DND-41 (cell line): ENCODE results near the gene AATF.

ENCODE experiments used
- ATAC-seq: fragments of 200-7000 bp; cut with Tn5 transposase; 3 replicates; pipeline ENCODE4 v1.9.1; 2021; ENCODE audit warnings: low read depth; ENCODE audit not compliant: insufficient read depth
- DNase-seq: peaks from one replicate; pipeline ENCODE4 v3.0.0-alpha.2; 2020
- H2AFZ ChIP-seq: 2 replicates; pipeline ENCODE4 v1.6.0; 2012; ENCODE audit warnings: low read depth, low read length
- H3K27ac ChIP-seq: 2 replicates; pipeline ENCODE4 v1.5.1; 2012; ENCODE audit warnings: low read length, inconsistent platforms
- H3K27me3 ChIP-seq: fragments of 200-600 bp; sonication (generic); 2 replicates; pipeline ENCODE4 v1.6.0; 2012; ENCODE audit warnings: low read length, mild to moderate bottlenecking, inconsistent platforms; ENCODE audit not compliant: insufficient read depth, poor library complexity
- H3K36me3 ChIP-seq: 2 replicates; pipeline ENCODE4 v1.5.1; 2012; ENCODE audit warnings: low read length, inconsistent platforms; ENCODE audit not compliant: insufficient read depth
- H3K4me1 ChIP-seq: 2 replicates; pipeline ENCODE4 v1.5.1; 2012; ENCODE audit warnings: mild to moderate bottlenecking, low read length; ENCODE audit not compliant: insufficient read depth
- H3K4me2 ChIP-seq: 2 replicates; pipeline ENCODE4 v1.6.0; 2012; ENCODE audit warnings: mild to moderate bottlenecking, moderate library complexity, low read length, inconsistent platforms; ENCODE audit not compliant: insufficient read depth
- H3K4me3 ChIP-seq, 2 experiments: fragments of 200-600 bp in 1 of 2; shearing (Covaris generic) in 1 of 2; 2 replicates each; pipeline ENCODE4 v1.5.1; 2012 to 2016; ENCODE audit warnings: inconsistent platforms in 2 of 2, low read length in 2 of 2, mild to moderate bottlenecking in 2 of 2, low read depth in 1 of 2, moderate library complexity in 1 of 2
- H3K79me2 ChIP-seq: 2 replicates; pipeline ENCODE4 v1.6.0; 2012; ENCODE audit warnings: low read length, inconsistent platforms; ENCODE audit not compliant: insufficient read depth
- H3K9ac ChIP-seq: 2 replicates; pipeline ENCODE4 v1.6.0; 2012; ENCODE audit warnings: low read depth, mild to moderate bottlenecking, inconsistent platforms, low read length, moderate library complexity
- H3K9me3 ChIP-seq: 2 replicates; pipeline ENCODE4 v1.5.1; 2012; ENCODE audit warnings: low read length, moderate library complexity, mild to moderate bottlenecking, inconsistent platforms; ENCODE audit not compliant: insufficient read depth, severe bottlenecking
- H4K20me1 ChIP-seq: 2 replicates; pipeline ENCODE4 v1.6.0; 2012; ENCODE audit warnings: low read length; ENCODE audit not compliant: insufficient read depth
- CTCF ChIP-seq: IDR thresholded peaks from 2 replicates; pipeline ENCODE4 v1.5.1; 2012; ENCODE audit warnings: borderline replicate concordance, low read length, moderate library complexity, mild to moderate bottlenecking; ENCODE audit not compliant: poor library complexity, severe bottlenecking; ENCODE audit errors: extremely low read depth
- EZH2 ChIP-seq: IDR thresholded peaks from 3 replicates; pipeline ENCODE4 v1.6.1; 2012; ENCODE audit warnings: borderline replicate concordance, low read depth, mild to moderate bottlenecking, moderate library complexity, low read length, inconsistent platforms; ENCODE audit not compliant: severe bottlenecking

The AATF gene

GRCh38 chr17:37066322-37067255, 117.8 kb downstream of the AATF start:
- no peak for ATAC-seq
- DNase-seq = no peak
- no peak overlapping the region for H3K4me3 ChIP-seq
- H3K27ac ChIP-seq = no peak overlapping the region
- no peaks in the 10 kb centered on the region for H3K4me1 ChIP-seq
- TF ChIP-seq EZH2 (no peak), CTCF (no peak)
- H3K27me3 ChIP-seq = no peaks in the 10 kb centered on the region
- no peak overlapping the region for H3K4me2 ChIP-seq
- no peak overlapping the region for H3K9ac ChIP-seq
- no peaks in the 10 kb centered on the region for H3K9me3 ChIP-seq
- H2AFZ ChIP-seq = no peak overlapping the region
- no peaks in the 10 kb centered on the region for H3K36me3 ChIP-seq
- H4K20me1 ChIP-seq = no peaks in the 10 kb centered on the region
- no peaks in the 10 kb centered on the region for H3K79me2 ChIP-seq

GRCh38 chr17:37067555-37068111, 118.9 kb downstream of the AATF start:
- Histone ChIP-seq H3K4me1 (no peaks in the 10 kb centered on the region), H3K36me3 (no peaks in the 10 kb centered on the region), H3K27ac (no peak overlapping the region), H4K20me1 (no peaks in the 10 kb centered on the region), H3K4me3 (no peak overlapping the region), H2AFZ (no peak overlapping the region), H3K4me2 (no peak overlapping the region), H3K9me3 (no peaks in the 10 kb centered on the region), H3K27me3 (no peaks in the 10 kb centered on the region), H3K79me2 (no peaks in the 10 kb centered on the region), H3K9ac (no peak overlapping the region)
- DNase-seq (no peak), ATAC-seq (no peak)
- no peak for TF ChIP-seq EZH2
- TF ChIP-seq CTCF = no peak

- H3K27me3 ChIP-seq = no peaks in the 10 kb centered on the region
These were observed 119.5 kb downstream of the AATF start for GRCh38 chr17:37068266-37068665.

More at GRCh38 chr17:37068266-37068665, 119.5 kb downstream of the AATF start:
- no peak for ATAC-seq
- no peak overlapping the region for H3K4me3 ChIP-seq
- H3K9ac ChIP-seq = no peak overlapping the region
- H3K9me3 ChIP-seq = no peaks in the 10 kb centered on the region
- no peaks in the 10 kb centered on the region for H3K79me2 ChIP-seq
- no peak for DNase-seq
- H3K4me1 ChIP-seq = no peaks in the 10 kb centered on the region
- no peak overlapping the region for H3K27ac ChIP-seq
- no peak overlapping the region for H2AFZ ChIP-seq
- no peaks in the 10 kb centered on the region for H3K36me3 ChIP-seq
- TF ChIP-seq CTCF (no peak), EZH2 (no peak)
- no peaks in the 10 kb centered on the region for H4K20me1 ChIP-seq
- H3K4me2 ChIP-seq = no peak overlapping the region
